HEK293T (cell line): ENCODE data around the gene CD59.

Source experiments
- ARNT ChIP-seq: fragments of 450-650 bp; IDR thresholded peaks from 2 replicates; pipeline ENCODE4 v1.6.1; 2017; ENCODE audit warnings: mild to moderate bottlenecking
- FOXA1 ChIP-seq: fragments of 450-650 bp; IDR thresholded peaks from 2 replicates; pipeline ENCODE4 v1.6.1; 2016; ENCODE audit warnings: mild to moderate bottlenecking
- FOXK2 ChIP-seq: fragments of 450-650 bp; IDR thresholded peaks from 2 replicates; pipeline ENCODE4 v1.6.1; 2016; ENCODE audit warnings: mild to moderate bottlenecking
- HDGF ChIP-seq: fragments of 450-650 bp; IDR thresholded peaks from 2 replicates; pipeline ENCODE4 v1.6.1; 2017; ENCODE audit warnings: antibody characterized with exemption, borderline replicate concordance
- LEF1 ChIP-seq: fragments of 450-650 bp; IDR thresholded peaks from 2 replicates; pipeline ENCODE4 v1.6.1; 2017; ENCODE audit warnings: mild to moderate bottlenecking, borderline replicate concordance
- PKNOX1 ChIP-seq: fragments of 450-650 bp; IDR thresholded peaks from 2 replicates; pipeline ENCODE4 v1.6.1; 2016
- SP1 ChIP-seq: fragments of 450-650 bp; IDR thresholded peaks from 2 replicates; pipeline ENCODE4 v1.6.1; 2017
- SUZ12 ChIP-seq: fragments of 450-650 bp; IDR thresholded peaks from 2 replicates; pipeline ENCODE4 v1.6.1; 2016; ENCODE audit warnings: mild to moderate bottlenecking

GRCh38 chr11:33777906-33778305, 41.7 kb upstream of the CD59 start:
- TF ChIP-seq ARNT (no peak), PKNOX1 (no peak), FOXA1 (no peak), HDGF (no peak), SP1 (no peak), FOXK2 (no peak), LEF1 (no peak), SUZ12 (no peak)
